HepG2 (cell line): ENCODE data around the gene GRIK5. TPM values are rescaled to one million over a fixed set of nuclear protein-coding genes. Genes with fewer than 3 reads are reported as not detected.

Experiments used
- DPF2 ChIP-seq: sonication (generic); formaldehyde crosslinking; IDR thresholded peaks from 2 replicates; pipeline ENCODE4 v1.4.0; 2020; ENCODE audit warnings: mild to moderate bottlenecking, low read depth, missing genetic modification reagents, borderline replicate concordance
- ELF3 ChIP-seq: IDR thresholded peaks from 2 replicates; pipeline ENCODE4 v1.6.1; 2016; ENCODE audit warnings: missing genetic modification reagents, missing compliant biosample characterization
- FOXK1 ChIP-seq: sonication (generic); formaldehyde crosslinking; IDR thresholded peaks from 2 replicates; pipeline ENCODE4 v1.4.0; 2020; ENCODE audit warnings: low read depth, missing genetic modification reagents, borderline replicate concordance
- FOXM1 ChIP-seq: sonication (generic); formaldehyde crosslinking; IDR thresholded peaks from 2 replicates; pipeline ENCODE4 v1.5.0; 2020; ENCODE audit warnings: missing genetic modification reagents
- HDAC2 ChIP-seq: sonication (generic); formaldehyde crosslinking; IDR thresholded peaks from 2 replicates; pipeline ENCODE4 v1.4.0; 2020; ENCODE audit warnings: missing genetic modification reagents
- KLF12 ChIP-seq: sonication (generic); formaldehyde crosslinking; IDR thresholded peaks from 2 replicates; pipeline ENCODE4 v1.4.0; 2020; ENCODE audit warnings: missing genetic modification reagents, borderline replicate concordance
- PCBP1 ChIP-seq: fragments of 200-400 bp; formaldehyde crosslinking; IDR thresholded peaks from 2 replicates; pipeline ENCODE4 v1.6.1; 2017; ENCODE audit warnings: mild to moderate bottlenecking, low read depth, low read length, borderline replicate concordance
- PCBP2 ChIP-seq: fragments of 200-400 bp; formaldehyde crosslinking; optimal IDR thresholded peaks from 2 replicates; pipeline ENCODE3; 2018; ENCODE audit warnings: low read length, low read depth; ENCODE audit not compliant: poor library complexity, severe bottlenecking
- PPARG ChIP-seq: conservative IDR thresholded peaks from 2 replicates; pipeline ENCODE4 v1.6.1; 2016; ENCODE audit warnings: missing biosample characterization, missing genetic modification reagents
- PRMT3 ChIP-seq: sonication (generic); formaldehyde crosslinking; IDR thresholded peaks from 2 replicates; pipeline ENCODE4 v1.8.1; 2022; ENCODE audit warnings: low read depth, mild to moderate bottlenecking, moderate library complexity, missing genetic modification reagents, borderline replicate concordance
- SAFB2 ChIP-seq: sonication (generic); formaldehyde crosslinking; IDR thresholded peaks from 2 replicates; pipeline ENCODE4 v1.5.1; 2020; ENCODE audit warnings: missing genetic modification reagents, low read depth, mild to moderate bottlenecking, borderline replicate concordance
- SOX5 ChIP-seq: IDR thresholded peaks from 2 replicates; pipeline ENCODE4 v1.6.1; 2016; ENCODE audit warnings: borderline replicate concordance
- STAG1 ChIP-seq: sonication (generic); formaldehyde crosslinking; IDR thresholded peaks from 2 replicates; pipeline ENCODE4 v1.4.0; 2020; ENCODE audit warnings: missing genetic modification reagents
- YEATS2 ChIP-seq: sonication (generic); formaldehyde crosslinking; IDR thresholded peaks from 2 replicates; pipeline ENCODE4 v1.4.0; 2020; ENCODE audit warnings: missing genetic modification reagents, borderline replicate concordance
- ZBTB20 ChIP-seq: sonication (generic); formaldehyde crosslinking; IDR thresholded peaks from 2 replicates; pipeline ENCODE4 v1.8.1; 2023; ENCODE audit warnings: missing genetic modification reagents, low read depth, mild to moderate bottlenecking, borderline replicate concordance
- ZMYM4 ChIP-seq: sonication (generic); formaldehyde crosslinking; IDR thresholded peaks from 2 replicates; pipeline ENCODE4 v1.8.1; 2023; ENCODE audit warnings: mild to moderate bottlenecking, missing genetic modification reagents
- ZNF24 ChIP-seq: fragments of 450-650 bp; IDR thresholded peaks from 2 replicates; pipeline ENCODE4 v1.6.1; 2017; ENCODE audit warnings: antibody characterized with exemption, mild to moderate bottlenecking
- ZNF3 ChIP-seq: IDR thresholded peaks from 2 replicates; pipeline ENCODE4 v1.7.0; 2017; ENCODE audit warnings: inconsistent platforms
- ZNF451 ChIP-seq: sonication (generic); formaldehyde crosslinking; IDR thresholded peaks from 2 replicates; pipeline ENCODE4 v1.5.0; 2020; ENCODE audit warnings: mild to moderate bottlenecking, missing genetic modification reagents
- ZNF569 ChIP-seq: sonication (generic); formaldehyde crosslinking; IDR thresholded peaks from 2 replicates; pipeline ENCODE4 v1.5.0; 2020; ENCODE audit warnings: mild to moderate bottlenecking, missing genetic modification reagents, moderate library complexity, borderline replicate concordance
- ZNF678 ChIP-seq: sonication (generic); formaldehyde crosslinking; IDR thresholded peaks from 2 replicates; pipeline ENCODE4 v1.4.0; 2020; ENCODE audit warnings: mild to moderate bottlenecking, missing genetic modification reagents
- polyA plus RNA-seq, 8 experiments: library from polyadenylated mRNA; depleted of rRNA in 3 of 8; stranded (reverse) in 7 of 8; unstranded in 1 of 8; fragments of >200 nt; fragmentation: Illumina TruSeq in 4 of 8; extraction: Trizol in 4 of 8; gene quantifications; 2 replicates each; pipeline versions ENCODE4 v1.2.1 to v1.2.3, GENCODE V29; 2011 to 2016; ENCODE audit warnings: low read depth in 4 of 8, missing spikeins in 1 of 8, mixed read lengths in 1 of 8; ENCODE audit not compliant: insufficient read depth in 1 of 8
- total RNA-seq, 5 experiments: library from RNA; depleted of rRNA; stranded (reverse); fragments of >200 nt; fragmentation: Illumina TruSeq; extraction: Trizol; gene quantifications; 2 replicates each; pipeline ENCODE4 v1.2.3, GENCODE V29; 2016; ENCODE audit warnings: low read depth in 1 of 5
- TF ChIP-seq, protein P1 (sequence below): sonication (generic); formaldehyde crosslinking; IDR thresholded peaks from 2 replicates; pipeline ENCODE4 v1.8.0; 2022; ENCODE audit warnings: mild to moderate bottlenecking, missing genetic modification reagents; ENCODE audit not compliant: insufficient replicate concordance
- TF ChIP-seq, protein P2 (sequence below): sonication (generic); formaldehyde crosslinking; IDR thresholded peaks from 2 replicates; pipeline ENCODE4 v1.9.0; 2021; ENCODE audit warnings: missing genetic modification reagents, borderline replicate concordance
- TF ChIP-seq, protein P3 (sequence below): sonication (generic); formaldehyde crosslinking; IDR thresholded peaks from 2 replicates; pipeline ENCODE4 v1.4.0; 2020; ENCODE audit warnings: mild to moderate bottlenecking, missing genetic modification reagents

Gene GRIK5
- total and polyA plus RNA-seq, 2 of the 13 experiments (the other 11 are each of a cell fraction or from before 2014, with no cell fraction given), result not detected

DNA sequence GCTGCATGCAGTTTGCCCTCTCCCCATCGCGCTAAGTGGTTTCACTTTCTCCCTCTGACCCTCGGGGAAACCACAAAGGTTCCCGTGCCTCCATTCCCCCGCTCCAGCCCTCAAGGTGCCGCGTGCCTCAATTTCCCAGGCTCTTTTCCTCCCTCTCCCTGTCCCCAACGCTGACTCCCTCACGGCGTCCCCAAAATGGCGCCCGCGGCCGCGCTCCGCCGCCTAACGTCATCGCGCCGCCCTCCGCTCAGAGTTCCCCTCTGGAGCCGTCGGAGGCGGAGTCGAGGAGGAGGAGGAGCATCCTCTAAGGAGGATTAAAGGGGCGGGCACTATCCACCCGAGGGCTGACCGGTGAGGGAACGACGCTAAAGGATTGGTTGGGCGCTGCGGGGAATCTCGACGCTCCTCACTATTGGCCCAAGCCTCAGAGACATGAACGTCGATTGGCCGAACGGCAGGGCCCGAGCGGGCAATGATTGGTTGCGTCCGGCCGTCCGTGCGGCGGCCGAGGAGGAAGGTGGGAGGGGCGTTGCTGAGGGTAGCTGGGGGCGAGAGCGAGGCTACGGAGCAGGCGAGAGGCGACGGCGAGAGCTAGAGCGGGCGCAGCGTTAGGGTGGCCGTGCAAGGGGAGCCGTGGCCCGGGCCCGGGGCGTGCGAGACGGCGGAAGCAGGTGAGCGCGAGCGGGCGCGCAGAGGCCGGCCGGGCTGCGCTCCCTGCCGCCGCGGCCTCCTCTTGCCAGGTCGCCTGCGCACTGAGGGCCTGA lies 5.8 kb upstream of the GRIK5 start, which contains the start of gene ZNF574 (continued):
- peak; percentile 55; the same call in 1 of the 2 replicates for TF ChIP-seq KLF12 (CRISPR knock-in tag)
- TF ChIP-seq, protein P1, sequence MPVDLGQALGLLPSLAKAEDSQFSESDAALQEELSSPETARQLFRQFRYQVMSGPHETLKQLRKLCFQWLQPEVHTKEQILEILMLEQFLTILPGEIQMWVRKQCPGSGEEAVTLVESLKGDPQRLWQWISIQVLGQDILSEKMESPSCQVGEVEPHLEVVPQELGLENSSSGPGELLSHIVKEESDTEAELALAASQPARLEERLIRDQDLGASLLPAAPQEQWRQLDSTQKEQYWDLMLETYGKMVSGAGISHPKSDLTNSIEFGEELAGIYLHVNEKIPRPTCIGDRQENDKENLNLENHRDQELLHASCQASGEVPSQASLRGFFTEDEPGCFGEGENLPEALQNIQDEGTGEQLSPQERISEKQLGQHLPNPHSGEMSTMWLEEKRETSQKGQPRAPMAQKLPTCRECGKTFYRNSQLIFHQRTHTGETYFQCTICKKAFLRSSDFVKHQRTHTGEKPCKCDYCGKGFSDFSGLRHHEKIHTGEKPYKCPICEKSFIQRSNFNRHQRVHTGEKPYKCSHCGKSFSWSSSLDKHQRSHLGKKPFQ, result no peak
- TF ChIP-seq STAG1 (CRISPR knock-in tag), result no peak
- TF ChIP-seq ELF3, result peak; percentile 13; the same call in 1 of the 2 replicates
- TF ChIP-seq ZNF3, result no peak
- no peak for TF ChIP-seq PPARG (CRISPR knock-in tag)
- TF ChIP-seq PCBP1, result no peak
- no peak for TF ChIP-seq ZNF569 (CRISPR knock-in tag)
- no peak for TF ChIP-seq PRMT3 (CRISPR knock-in tag)
- TF ChIP-seq ZBTB20, result 0 out of 2 replicates have a peak, but pooled peaks have one; percentile 44
- peak; percentile 89 for TF ChIP-seq ZMYM4 (CRISPR knock-in tag)
- TF ChIP-seq ZNF24, result no peak
- TF ChIP-seq, protein P2, sequence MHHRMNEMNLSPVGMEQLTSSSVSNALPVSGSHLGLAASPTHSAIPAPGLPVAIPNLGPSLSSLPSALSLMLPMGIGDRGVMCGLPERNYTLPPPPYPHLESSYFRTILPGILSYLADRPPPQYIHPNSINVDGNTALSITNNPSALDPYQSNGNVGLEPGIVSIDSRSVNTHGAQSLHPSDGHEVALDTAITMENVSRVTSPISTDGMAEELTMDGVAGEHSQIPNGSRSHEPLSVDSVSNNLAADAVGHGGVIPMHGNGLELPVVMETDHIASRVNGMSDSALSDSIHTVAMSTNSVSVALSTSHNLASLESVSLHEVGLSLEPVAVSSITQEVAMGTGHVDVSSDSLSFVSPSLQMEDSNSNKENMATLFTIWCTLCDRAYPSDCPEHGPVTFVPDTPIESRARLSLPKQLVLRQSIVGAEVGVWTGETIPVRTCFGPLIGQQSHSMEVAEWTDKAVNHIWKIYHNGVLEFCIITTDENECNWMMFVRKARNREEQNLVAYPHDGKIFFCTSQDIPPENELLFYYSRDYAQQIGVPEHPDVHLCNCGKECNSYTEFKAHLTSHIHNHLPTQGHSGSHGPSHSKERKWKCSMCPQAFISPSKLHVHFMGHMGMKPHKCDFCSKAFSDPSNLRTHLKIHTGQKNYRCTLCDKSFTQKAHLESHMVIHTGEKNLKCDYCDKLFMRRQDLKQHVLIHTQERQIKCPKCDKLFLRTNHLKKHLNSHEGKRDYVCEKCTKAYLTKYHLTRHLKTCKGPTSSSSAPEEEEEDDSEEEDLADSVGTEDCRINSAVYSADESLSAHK (CRISPR knock-in tag), result no peak
- TF ChIP-seq ZNF678 (CRISPR knock-in tag), result no peak
- TF ChIP-seq HDAC2, result 0 out of 2 replicates have a peak, but pooled peaks have one; percentile 12
- no peak for TF ChIP-seq FOXM1 (CRISPR knock-in tag)
- TF ChIP-seq FOXK1 (CRISPR knock-in tag), result no peak; the same call in 1 of the 2 replicates
- TF ChIP-seq SAFB2 (CRISPR knock-in tag), result peak; percentile 41; the same call in 1 of the 2 replicates
- TF ChIP-seq, protein P3, sequence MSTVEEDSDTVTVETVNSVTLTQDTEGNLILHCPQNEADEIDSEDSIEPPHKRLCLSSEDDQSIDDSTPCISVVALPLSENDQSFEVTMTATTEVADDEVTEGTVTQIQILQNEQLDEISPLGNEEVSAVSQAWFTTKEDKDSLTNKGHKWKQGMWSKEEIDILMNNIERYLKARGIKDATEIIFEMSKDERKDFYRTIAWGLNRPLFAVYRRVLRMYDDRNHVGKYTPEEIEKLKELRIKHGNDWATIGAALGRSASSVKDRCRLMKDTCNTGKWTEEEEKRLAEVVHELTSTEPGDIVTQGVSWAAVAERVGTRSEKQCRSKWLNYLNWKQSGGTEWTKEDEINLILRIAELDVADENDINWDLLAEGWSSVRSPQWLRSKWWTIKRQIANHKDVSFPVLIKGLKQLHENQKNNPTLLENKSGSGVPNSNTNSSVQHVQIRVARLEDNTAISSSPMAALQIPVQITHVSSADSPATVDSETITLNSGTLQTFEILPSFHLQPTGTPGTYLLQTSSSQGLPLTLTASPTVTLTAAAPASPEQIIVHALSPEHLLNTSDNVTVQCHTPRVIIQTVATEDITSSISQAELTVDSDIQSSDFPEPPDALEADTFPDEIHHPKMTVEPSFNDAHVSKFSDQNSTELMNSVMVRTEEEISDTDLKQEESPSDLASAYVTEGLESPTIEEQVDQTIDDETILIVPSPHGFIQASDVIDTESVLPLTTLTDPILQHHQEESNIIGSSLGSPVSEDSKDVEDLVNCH, result no peak
- no peak for TF ChIP-seq SOX5 (CRISPR knock-in tag)
- peak; percentile 83; the same call in 1 of the 2 replicates for TF ChIP-seq YEATS2 (CRISPR knock-in tag)
- no peak for TF ChIP-seq DPF2
- no peak for TF ChIP-seq ZNF451 (CRISPR knock-in tag)
- TF ChIP-seq PCBP2, result no peak
